A549 (cell line): Measurements from ENCODE around the gene TMEM238. TPM values are rescaled to one million over a fixed set of nuclear protein-coding genes. Genes with fewer than 3 reads are reported as not detected.

Experiments
- ATAC-seq, 2 experiments: fragments of 200-7000 bp in 1 of 2; fragments of >200 bp in 1 of 2; cut with Nextera tagmentation in 1 of 2; cut with Tn5 transposase in 1 of 2; 3 replicates each; pipeline versions ENCODE4 v1.8.0 to v1.9.1; 2018 to 2020; ENCODE audit warnings: mild to moderate bottlenecking in 1 of 2, moderate library complexity in 1 of 2
- CTCF ChIA-PET: fragments of 300-600 bp; sonication (Branson Sonifier 250); formaldehyde crosslinking; extraction: SDS; loops from one replicate; lab custom pipeline; 2021; ENCODE audit warnings: antibody characterized with exemption, inconsistent platforms; lab: Yijun Ruan, JAX
- POLR2A ChIA-PET: fragments of 350-600 bp; formaldehyde crosslinking; extraction: SDS; loops from one replicate; lab custom pipeline; 2021; ENCODE audit warnings: antibody characterized with exemption, inconsistent platforms; lab: Yijun Ruan, JAX
- DNase-seq, 2 experiments: peaks; one replicate each; pipeline versions ENCODE4 v3.0.0 to v3.0.0-alpha.2; 2011 to 2016; ENCODE audit warnings: low read depth in 1 of 2, low spot score in 1 of 2
- FAIRE-seq: peaks from 2 replicates; lab custom pipeline; 2011; peaks lifted over from hg19 to GRCh38; lab: Jason Lieb, UNC
- H3K27ac ChIP-seq, 2 experiments: fragments of >200 bp; sonication (Bioruptor Twin); formaldehyde crosslinking; 3 replicates each; pipeline ENCODE4 v1.5.1; 2016 to 2017
- H3K4me1 ChIP-seq: fragments of >200 bp; sonication (Bioruptor Twin); formaldehyde crosslinking; 3 replicates; pipeline ENCODE4 v1.6.1; 2016
- H3K4me2 ChIP-seq: fragments of >200 bp; sonication (Bioruptor Twin); formaldehyde crosslinking; 3 replicates; pipeline ENCODE4 v1.6.1; 2016
- H3K4me3 ChIP-seq: fragments of >200 bp; sonication (Bioruptor Twin); formaldehyde crosslinking; 3 replicates; pipeline ENCODE4 v1.5.1; 2016
- H3K9me3 ChIP-seq: fragments of >200 bp; sonication (Bioruptor Twin); formaldehyde crosslinking; 3 replicates; pipeline ENCODE4 v1.6.1; 2016
- ATOH8 ChIP-seq: fragments of 250-450 bp; sonication (Bioruptor Pico); IDR thresholded peaks from 2 replicates; pipeline ENCODE4 v1.5.0; 2020; ENCODE audit warnings: low read depth, mild to moderate bottlenecking, moderate library complexity
- CBX8 ChIP-seq: fragments of 200-600 bp; sonication (generic); IDR thresholded peaks from 2 replicates; pipeline ENCODE4 v1.6.1; 2016
- CHD4 ChIP-seq: fragments of 200-600 bp; sonication (generic); IDR thresholded peaks from 2 replicates; pipeline ENCODE4 v1.6.1; 2016; ENCODE audit warnings: antibody characterized with exemption, mild to moderate bottlenecking, borderline replicate concordance
- FOSL2 ChIP-seq, 2 experiments: fragments of 450-650 bp in 1 of 2; fragments of >200 bp in 1 of 2; sonication (Bioruptor Twin) in 1 of 2; formaldehyde crosslinking; IDR thresholded peaks; 2 replicates each; pipeline versions ENCODE4 v1.5.0 to v1.6.1; 2016 to 2020; ENCODE audit warnings: mild to moderate bottlenecking in 1 of 2, moderate library complexity in 1 of 2
- HOXB13 ChIP-seq: fragments of 250-450 bp; sonication (Bioruptor Pico); IDR thresholded peaks from 2 replicates; pipeline ENCODE4 v1.5.0; 2020; ENCODE audit warnings: low read depth, mild to moderate bottlenecking, moderate library complexity
- HOXB5 ChIP-seq: fragments of 250-450 bp; sonication (Bioruptor Pico); IDR thresholded peaks from 2 replicates; pipeline ENCODE4 v1.5.0; 2020; ENCODE audit warnings: mild to moderate bottlenecking, moderate library complexity
- JUN ChIP-seq, 2 experiments: fragments of >200 bp; sonication (Bioruptor Twin); formaldehyde crosslinking; IDR thresholded peaks; 2 replicates in 1 of 2; 3 replicates in 1 of 2; pipeline ENCODE4 v1.6.1; 2016 to 2017
- JUNB ChIP-seq: fragments of >200 bp; sonication (Bioruptor Twin); formaldehyde crosslinking; IDR thresholded peaks from 2 replicates; pipeline ENCODE4 v1.6.1; 2016
- KDM1A ChIP-seq: fragments of 200-600 bp; sonication (generic); IDR thresholded peaks from 2 replicates; pipeline ENCODE4 v1.6.1; 2016; ENCODE audit warnings: low read depth, mild to moderate bottlenecking
- MAX ChIP-seq: IDR thresholded peaks from 2 replicates; pipeline ENCODE4 v1.6.1; 2012
- RAD21 ChIP-seq, 2 experiments: fragments of >200 bp in 1 of 2; sonication (Bioruptor Twin) in 1 of 2; formaldehyde crosslinking in 1 of 2; IDR thresholded peaks in 1 of 2; conservative IDR thresholded peaks in 1 of 2; 2 replicates in 1 of 2; 3 replicates in 1 of 2; pipeline ENCODE4 v1.6.1; 2012 to 2018; ENCODE audit warnings: inconsistent platforms in 1 of 2
- RCOR1 ChIP-seq: fragments of 150-350 bp; IDR thresholded peaks from 2 replicates; pipeline ENCODE4 v1.6.1; 2014; ENCODE audit warnings: antibody characterized with exemption, low read length, low read depth
- REST ChIP-seq: fragments of 200-600 bp; sonication (generic); IDR thresholded peaks from 2 replicates; pipeline ENCODE4 v1.6.1; 2016; ENCODE audit warnings: antibody characterized with exemption, mild to moderate bottlenecking, moderate library complexity
- SMC3 ChIP-seq: fragments of >200 bp; sonication (Bioruptor Twin); formaldehyde crosslinking; IDR thresholded peaks from 3 replicates; pipeline ENCODE4 v1.6.1; 2018; ENCODE audit warnings: inconsistent platforms
- TFCP2L1 ChIP-seq: fragments of 250-450 bp; sonication (Bioruptor Pico); IDR thresholded peaks from 2 replicates; pipeline ENCODE4 v1.5.0; 2021; ENCODE audit warnings: mild to moderate bottlenecking
- ZC3H11A ChIP-seq: fragments of 450-650 bp; IDR thresholded peaks from 2 replicates; pipeline ENCODE4 v1.6.1; 2014; ENCODE audit warnings: antibody characterized with exemption, mild to moderate bottlenecking
- ZFP36 ChIP-seq: fragments of 450-650 bp; IDR thresholded peaks from 2 replicates; pipeline ENCODE4 v1.6.1; 2014; ENCODE audit warnings: borderline replicate concordance; ENCODE audit not compliant: partially characterized antibody
- ZSCAN20 ChIP-seq: fragments of 250-450 bp; sonication (Bioruptor Pico); IDR thresholded peaks from 2 replicates; pipeline ENCODE4 v1.8.0; 2022; ENCODE audit warnings: mild to moderate bottlenecking, moderate library complexity
- WGBS: methylation state at CpG from one replicate; pipeline ENCODE4 v1.1.6; 2017; ENCODE audit errors: missing lambda C conversion rate; 5-methylcytosine and 5-hydroxymethylcytosine counted together
- polyA plus RNA-seq, 4 experiments: library from polyadenylated mRNA; depleted of rRNA in 3 of 4; stranded (reverse); fragments of >200 nt; fragmentation: RNase III in 1 of 4; extraction: RNeasy Plus Mini Kit Qiagen cat#74134 plus additional on column Dnase treatment in 1 of 4; gene quantifications; 2 replicates in 3 of 4; 3 replicates in 1 of 4; pipeline ENCODE4 v1.2.3, GENCODE V29; 2011 to 2017

The TMEM238 gene
- polyA plus RNA-seq, 2 of the 4 experiments (the other 2 are of a cell fraction): 0.70 to 2.5 TPM

- 0 out of 2 replicates have a peak, but pooled peaks have one; percentile 37 for TF ChIP-seq REST
Measured at GRCh38 chr19:55407550-55407799, 23.4 kb upstream of the TMEM238 start, which contains the start of gene UBE2S (continued).

GRCh38 chr19:55406826-55407549 lies 22.9 kb upstream of the TMEM238 start:
- TF ChIP-seq RAD21 (conservative IDR thresholded peaks at IDR 0.05 in 1 of 2, IDR thresholded peaks at IDR 0.05 in 1 of 2) (no peak), CHD4 (no peak), MAX (peak; percentile 26), REST (no peak)
- Histone ChIP-seq H3K4me1 (peaks cover 46% of the 10 kb centered on the region), H3K4me3 (peak overlapping the region; percentile 98), H3K27ac (peak overlapping the region; percentile 95 to 97), H3K9me3 (0 out of 3 replicates have a peak, but pooled peaks cover 6% of the 10 kb centered on the region), H3K4me2 (peak overlapping the region; percentile 81)
- no peak for FAIRE-seq
- no peak for DNase-seq
- peak; percentile 11 to 38; a peak in 5 of 6 replicates for ATAC-seq
- ChIA-PET POLR2A (interaction anchor here (0.5 to 3.3 kb wide), 45 partner anchors 9 to 1103 kb away, joined by 3 to 55 read pairs (median 5); partner anchors contain the start of genes DNAAF3, FIZ1, HSPBP1 and ISOC2), CTCF (interaction anchor here (1.1 to 8.1 kb wide), 4 partner anchors 11 to 266 kb away, joined by 3 to 61 read pairs (median 8); no protein-coding TSS in a partner anchor)
- 2% methylated on average over 25 of the region's 35 CpGs for WGBS

GRCh38 chr19:55406091-55406825 lies 22.2 kb upstream of the TMEM238 start:
- no peak for FAIRE-seq
- Histone ChIP-seq H3K9me3 (0 out of 3 replicates have a peak, but pooled peaks cover 6% of the 10 kb centered on the region), H3K4me3 (peak overlapping the region; percentile 98), H3K27ac (peak overlapping the region; percentile 95 to 97), H3K4me2 (peak overlapping the region; percentile 81), H3K4me1 (peaks cover 48% of the 10 kb centered on the region)
- ChIA-PET CTCF (interaction anchor here (0.8 to 8.1 kb wide), 7 partner anchors 9 to 265 kb away, joined by 3 to 61 read pairs (median 6); no protein-coding TSS in a partner anchor), POLR2A (interaction anchor here (0.5 to 3.3 kb wide), 9 partner anchors 18 to 1102 kb away, joined by 3 to 55 read pairs (median 6); partner anchors contain the start of genes RPL28, TMEM238 and ZNF784)
- TF ChIP-seq JUN (IDR thresholded peaks at IDR 0.05) (peak in 1 of 2 experiments; percentile 42; a peak in 2 of 5 replicates), HOXB13 (CRISPR knock-in tag) (no peak)
- no peak for DNase-seq
- ATAC-seq: no peak
- WGBS: 50% methylated on average over 14 of the region's 14 CpGs

- H3K9me3 ChIP-seq: 0 out of 3 replicates have a peak, but pooled peaks cover 6% of the 10 kb centered on the region
- DNase-seq: no peak
- peak overlapping the region; percentile 81 for H3K4me2 ChIP-seq
- POLR2A ChIA-PET: interaction anchor here (0.5 to 3.3 kb wide), 4 partner anchors 16 to 199 kb away, joined by 3 to 55 read pairs (median 21); partner anchors contain the start of genes RPL28 and TMEM238
- peak overlapping the region; percentile 98 for H3K4me3 ChIP-seq
- peaks cover 48% of the 10 kb centered on the region for H3K4me1 ChIP-seq
- no peak for FAIRE-seq
- CTCF ChIA-PET: interaction anchor here (0.8 to 8.1 kb wide), 9 partner anchors 9 to 264 kb away, joined by 3 to 61 read pairs (median 6); no protein-coding TSS in a partner anchor
- 86% methylated on average over 5 of the region's 5 CpGs for WGBS
- peak overlapping the region in 1 of 2 experiments; percentile 97; a peak in 3 of 6 replicates for H3K27ac ChIP-seq
- ATAC-seq: no peak
- TF ChIP-seq ATOH8 (CRISPR knock-in tag) (no peak), CBX8 (no peak), HOXB5 (CRISPR knock-in tag) (no peak), ZC3H11A (no peak), KDM1A (no peak), SMC3 (no peak), ZSCAN20 (no peak), TFCP2L1 (CRISPR knock-in tag) (no peak), ZFP36 (no peak), FOSL2 (IDR thresholded peaks at IDR 0.05) (no peak), FOSL2 (CRISPR knock-in tag; IDR thresholded peaks at IDR 0.05) (no peak), JUNB (no peak), RCOR1 (no peak)
Measured at GRCh38 chr19:55405638-55406037, 21.5 kb upstream of the TMEM238 start.
